ENCODE data around the gene KDM8. TPM values are rescaled to one million over a fixed set of nuclear protein-coding genes. Genes with fewer than 3 reads are reported as not detected.
"Not testable (repeated sequence)": the region's sequence is repeated elsewhere in the genome, so short reads cannot be mapped to it uniquely, and the experiment has no call there.

Gene KDM8
- total RNA-seq, 1 donor from 2014 or later, result 5.7 TPM

- DNase-seq, result no peak
Measured at GRCh38 chr16:27244363-27244755, 41.0 kb downstream of the KDM8 start.

DNA sequence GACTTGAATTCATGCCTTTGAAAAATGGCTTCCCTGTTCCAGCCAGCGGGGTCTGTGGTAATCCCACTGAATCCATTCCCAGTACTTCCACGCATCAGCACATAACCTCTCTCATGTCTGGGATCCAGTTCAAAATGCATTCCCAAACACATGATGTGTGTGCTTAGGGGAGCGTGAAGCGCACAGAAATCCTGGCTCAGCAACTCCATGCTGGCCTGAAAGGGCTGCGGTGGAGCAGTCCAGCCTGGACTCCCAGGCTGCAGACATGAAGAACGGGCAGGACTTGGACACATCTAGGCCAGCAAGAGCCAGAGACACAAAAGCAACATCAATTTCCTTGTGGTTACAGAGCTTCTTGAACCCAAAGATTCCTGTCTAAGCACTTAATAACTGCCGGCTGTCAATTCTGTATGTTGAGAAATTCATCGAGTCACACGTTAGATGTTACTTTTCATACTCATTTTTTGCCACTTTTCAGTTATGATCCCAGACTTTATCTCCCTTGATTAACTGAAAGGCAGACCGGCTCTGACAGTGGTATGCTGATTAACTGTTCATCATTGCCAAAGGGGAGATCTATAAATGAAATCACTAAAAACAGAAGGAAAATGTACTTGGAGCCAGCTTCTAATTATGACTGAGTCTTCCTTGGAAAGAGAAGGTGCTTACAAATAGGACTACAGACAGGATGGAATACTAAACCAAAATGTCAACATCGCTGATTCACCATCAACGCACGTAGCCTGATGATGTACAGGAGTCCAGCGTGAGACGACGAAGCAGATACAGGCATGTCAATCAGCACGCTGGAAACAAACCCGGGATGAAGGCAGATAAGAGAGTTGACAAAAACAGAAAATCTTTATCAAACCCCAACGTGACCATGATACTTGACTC, 42.2 kb downstream of the KDM8 start:
- DNase-seq, result peak; percentile 88

GRCh38 chr16:27246439-27246838, 43.1 kb downstream of the KDM8 start:
- no peak for DNase-seq

DNA sequence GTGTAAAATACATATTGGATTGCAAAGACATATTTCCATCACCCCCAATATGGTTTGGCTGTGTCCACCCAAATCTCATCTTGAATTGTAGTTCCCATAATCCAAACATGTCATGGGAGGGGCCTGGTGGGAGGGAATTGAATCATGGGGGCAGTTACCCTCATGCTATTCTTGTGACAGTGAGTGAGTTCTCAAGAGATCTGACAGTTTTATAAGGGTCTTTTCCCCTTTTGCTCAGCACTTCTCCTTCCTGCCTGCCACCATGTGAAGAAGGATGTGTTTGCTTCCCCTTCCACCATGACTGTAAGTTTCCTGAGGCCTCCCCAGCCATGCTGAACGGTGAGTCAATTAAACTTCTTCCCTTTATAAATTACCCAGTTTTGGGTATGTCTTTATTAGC, 43.8 kb downstream of the KDM8 start:
- DNase-seq, result not testable (repeated sequence)

DNA sequence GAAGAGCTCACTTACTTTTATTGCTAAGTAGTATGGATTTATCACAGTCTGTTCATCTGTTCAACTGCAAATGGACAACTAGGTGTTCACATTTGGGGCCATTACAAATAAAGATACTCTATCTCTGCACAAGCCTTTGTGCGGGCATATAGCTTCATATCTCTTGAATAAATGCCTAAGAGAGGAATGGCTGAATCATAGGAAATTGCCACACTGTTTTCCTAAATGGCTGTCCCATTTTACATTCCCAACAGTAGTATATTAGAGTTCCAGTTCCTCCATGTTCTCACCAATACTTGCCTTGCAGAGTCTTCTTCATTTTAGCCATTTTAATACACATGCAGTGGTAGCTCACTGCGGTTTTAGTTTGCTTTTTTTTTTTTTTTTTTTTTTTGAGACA, 44.7 kb downstream of the KDM8 start:
- DNase-seq, result no peak

DNA sequence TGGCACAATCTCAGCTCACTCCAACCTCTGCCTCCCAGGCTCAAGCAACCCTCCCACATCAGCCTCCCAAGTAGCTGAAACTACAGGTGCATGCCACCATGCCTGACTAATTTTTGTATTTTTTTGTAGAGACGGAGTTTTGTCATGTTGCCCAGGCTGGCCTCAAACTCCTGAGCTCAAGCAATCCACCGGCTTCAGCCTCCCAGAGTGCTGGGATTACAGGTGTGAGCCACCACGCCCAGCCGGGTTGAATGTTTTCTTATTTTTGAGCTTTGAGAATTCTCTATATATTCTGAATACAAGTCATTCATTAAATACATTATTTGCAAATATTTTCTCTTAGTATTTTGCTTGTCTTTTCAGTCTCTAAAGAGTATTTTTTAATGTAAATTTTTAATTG, 45.6 kb downstream of the KDM8 start:
- not testable (repeated sequence) for DNase-seq

- DNase-seq, result peak; percentile 60
Measured at GRCh38 chr16:27251541-27252205, 48.3 kb downstream of the KDM8 start.

DNA sequence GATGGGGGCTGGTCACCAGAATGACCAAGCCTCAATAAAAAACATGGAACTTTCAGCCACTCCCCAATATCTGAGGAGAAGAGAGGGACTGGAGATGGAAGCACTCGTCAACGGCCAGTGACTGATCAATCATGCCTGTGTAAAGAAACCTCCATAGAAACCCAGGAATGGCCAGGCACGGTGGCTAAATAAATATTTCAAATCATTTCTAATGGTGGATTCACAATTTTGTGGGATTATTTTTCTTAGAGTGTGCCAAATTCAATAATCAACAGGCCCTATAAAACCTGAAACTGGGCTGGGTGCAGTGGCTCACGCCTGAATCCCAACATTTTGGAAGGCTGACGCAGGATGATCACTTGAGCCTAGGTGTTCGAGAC, 48.9 kb downstream of the KDM8 start:
- no peak for DNase-seq

DNA sequence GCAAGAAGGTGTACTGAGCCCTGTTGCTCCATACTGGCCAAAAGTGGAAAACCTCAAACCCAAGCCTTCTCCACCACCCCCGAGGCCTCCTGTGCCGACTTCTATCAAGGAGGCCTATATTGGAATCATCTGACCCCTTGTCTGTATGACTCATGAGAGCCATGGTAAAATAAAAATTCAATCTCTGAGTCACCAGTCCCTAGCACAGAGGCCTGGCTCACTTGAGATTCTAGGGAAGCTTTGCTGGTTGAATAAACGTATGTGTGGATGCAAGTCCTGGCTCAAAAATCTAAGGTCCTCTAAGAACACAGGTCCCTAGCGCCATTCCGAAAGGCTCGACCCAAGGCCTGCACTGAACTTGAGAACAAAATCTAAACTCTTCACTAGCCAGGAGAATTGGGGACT, 50.2 kb downstream of the KDM8 start:
- DNase-seq, result no peak

- no peak for DNase-seq
Measured at GRCh38 chr16:27254262-27254811, 51.0 kb downstream of the KDM8 start.

DNA sequence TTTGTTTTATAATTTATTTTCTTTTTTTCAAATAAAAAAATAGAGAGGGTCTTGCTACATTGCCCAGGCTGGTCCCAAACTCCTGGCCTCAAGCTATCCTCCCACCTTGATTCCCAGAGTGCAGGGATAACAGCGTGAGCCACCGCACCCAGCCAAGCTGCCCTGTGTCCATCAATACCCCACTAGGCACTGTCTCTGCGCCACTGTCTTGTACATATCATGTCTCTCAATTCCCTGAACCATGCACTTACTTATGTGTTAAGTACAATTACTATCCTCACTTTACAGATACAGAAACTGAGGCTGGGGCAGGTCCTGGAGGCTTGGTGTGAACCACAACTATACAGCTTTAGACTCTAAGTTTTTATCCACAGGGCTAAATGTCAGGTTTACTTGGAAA, 53.5 kb downstream of the KDM8 start:
- no peak for DNase-seq

DNA sequence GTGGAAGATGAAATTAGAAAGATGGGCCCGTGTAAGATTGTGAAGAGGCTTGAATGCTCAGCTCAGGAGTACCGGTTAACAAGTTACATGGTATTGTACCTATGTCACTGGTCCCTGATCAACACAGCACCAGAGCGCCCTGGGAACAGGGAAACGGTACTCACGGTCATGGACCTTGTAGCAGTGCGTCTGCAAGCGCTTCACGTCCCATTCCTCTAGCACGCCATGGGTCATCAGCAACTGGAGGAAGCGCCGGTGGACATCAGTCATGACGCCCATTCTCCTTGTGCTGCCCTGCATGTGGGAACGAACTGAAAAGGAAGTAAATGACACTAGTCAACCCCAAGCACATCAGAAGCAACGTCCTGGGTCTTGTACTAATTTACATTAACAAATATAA, 53.9 kb downstream of the KDM8 start:
- no peak for DNase-seq

- no peak for DNase-seq
Measured at GRCh38 chr16:27258241-27258734, 55.0 kb downstream of the KDM8 start.

GRCh38 chr16:27259710-27260109, 56.4 kb downstream of the KDM8 start:
- no peak for DNase-seq

GRCh38 chr16:27262904-27263423, 59.6 kb downstream of the KDM8 start:
- DNase-seq, result not testable (repeated sequence)

GRCh38 chr16:27264151-27264550, 60.8 kb downstream of the KDM8 start:
- DNase-seq, result no peak

DNA sequence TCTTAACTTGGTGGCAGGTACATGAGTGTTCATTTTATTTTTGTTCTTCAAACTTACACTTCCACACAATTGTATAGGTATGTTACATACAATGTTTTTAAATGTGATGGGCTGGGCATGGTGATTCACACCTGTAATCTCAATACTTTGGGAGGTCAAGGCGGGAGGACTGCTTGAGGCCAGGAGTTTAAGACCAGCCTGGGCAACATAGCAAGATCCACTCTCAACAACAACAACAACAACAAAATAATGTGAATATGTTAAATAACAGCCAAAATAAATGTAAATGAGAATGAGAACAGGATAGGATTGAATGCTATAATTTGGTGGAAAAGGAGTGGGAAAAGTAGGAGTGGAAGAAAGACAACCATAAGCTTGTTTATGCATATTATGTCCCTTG, 62.7 kb downstream of the KDM8 start:
- DNase-seq, result no peak

GRCh38 chr16:27267037-27267677, 63.8 kb downstream of the KDM8 start:
- no peak for DNase-seq

DNA sequence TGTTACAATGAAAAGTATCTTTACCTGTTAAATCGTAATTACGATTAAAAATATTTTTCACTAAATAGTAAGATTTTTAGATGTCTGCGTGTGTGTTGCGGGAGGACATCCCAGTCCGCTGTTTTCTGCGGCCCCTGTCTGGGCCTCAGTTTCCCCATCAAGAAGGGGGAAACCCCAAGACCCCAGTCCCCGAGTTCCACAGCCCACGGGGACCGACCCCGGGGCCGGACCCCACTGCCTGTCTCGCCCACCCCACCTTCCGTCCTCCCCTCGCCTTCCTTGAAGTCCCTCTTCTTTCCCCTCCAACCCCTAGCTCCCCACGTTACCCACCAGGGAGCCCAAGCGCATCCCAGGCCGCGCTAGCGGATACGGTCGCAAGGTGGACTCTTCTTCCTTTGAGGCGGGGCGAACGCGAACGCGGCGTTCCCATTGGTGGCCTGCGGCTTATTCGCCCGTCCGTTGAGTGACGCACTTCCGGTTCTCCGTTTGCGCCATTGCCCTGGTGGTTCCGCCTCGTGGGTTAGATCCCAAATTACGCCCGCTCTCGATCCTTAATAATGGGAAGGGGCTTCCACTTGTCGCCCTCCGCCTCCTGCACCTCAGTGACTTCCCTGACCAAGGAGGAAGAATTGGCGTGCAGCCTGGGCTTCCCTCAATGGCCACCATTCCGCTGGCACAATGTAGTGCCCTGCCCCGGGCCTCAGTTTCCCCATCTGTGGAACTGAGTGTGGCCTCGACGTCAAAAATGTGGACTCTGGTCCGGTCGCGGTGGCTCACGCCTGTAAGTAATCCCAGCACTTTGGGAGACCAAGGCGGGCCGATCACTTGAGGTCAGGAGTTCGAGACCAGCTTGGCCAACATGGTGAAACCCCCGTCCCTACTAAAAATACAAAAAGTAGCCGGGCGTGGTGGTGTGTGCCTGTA, 65.3 kb downstream of the KDM8 start, which contains the start of gene NSMCE1:
Gene NSMCE1, minus strand, starts transcription at position 397 of the 924 bp plus-strand sequence. CDS start 11,202 bp downstream, outside the sequence.
- peak; percentile 99 for DNase-seq

DNA sequence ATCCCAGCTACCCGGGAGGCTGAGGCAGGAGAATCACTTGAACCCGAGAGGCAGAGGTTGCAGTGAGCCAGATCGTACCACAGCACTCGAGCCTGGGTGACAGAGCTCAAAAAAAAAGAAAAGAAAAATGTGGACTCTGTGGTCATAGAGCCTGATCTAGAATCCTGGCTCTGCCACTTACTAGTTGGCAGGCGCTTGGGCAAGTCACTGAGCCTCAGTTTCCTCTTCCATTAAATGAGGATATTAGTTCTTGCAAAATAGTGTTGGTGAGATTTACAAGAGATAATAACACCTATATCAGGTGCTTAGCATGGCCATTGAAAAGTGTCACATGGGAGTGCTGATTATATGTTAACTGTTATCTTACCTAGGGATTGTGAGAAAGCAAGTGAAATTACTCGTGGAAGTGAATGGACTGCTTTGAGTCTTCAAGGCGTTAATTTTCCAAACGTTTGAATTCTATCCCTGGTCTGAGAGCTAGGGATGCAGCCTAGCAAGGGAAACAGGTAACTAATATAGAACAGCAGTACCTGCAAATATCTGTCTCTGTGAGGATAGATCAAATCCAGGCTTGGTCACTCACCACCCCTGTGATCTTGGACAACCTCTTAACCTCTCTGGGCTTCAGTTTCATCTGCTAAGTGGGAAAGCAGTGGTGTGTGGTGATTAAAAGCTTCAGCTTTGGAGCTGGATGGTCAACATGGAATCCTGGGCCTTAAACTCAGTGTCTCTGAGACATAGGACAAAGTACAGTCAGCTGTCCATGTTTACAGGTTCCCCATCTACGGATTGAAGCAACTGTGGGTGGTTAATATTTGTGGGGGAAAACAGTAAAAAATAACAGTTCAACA, 66.2 kb downstream of the KDM8 start:
- no peak for DNase-seq

Data from tongue (tissue), 2 donors.